Smooth muscle cell (in vitro differentiated cells): ENCODE measurements around the gene IPP. TPM values are rescaled to one million over a fixed set of nuclear protein-coding genes. Genes with fewer than 3 reads are reported as not detected.
A peak's percentile ranks its signal among the peaks of the same experiment; 100 is the strongest.
"Not testable (repeated sequence)": the region's sequence is repeated elsewhere in the genome, so short reads cannot be mapped to it uniquely, and the experiment has no call there.

ENCODE experiments used
- DNase-seq: peaks from one replicate; lab custom pipeline; 2025; ENCODE audit not compliant: unreplicated experiment; lab: John Stamatoyannopoulos, UW
- H2AFZ ChIP-seq: fragments of 200-600 bp; sonication (generic); 2 replicates; pipeline ENCODE4 v1.6.0; 2016; ENCODE audit warnings: antibody characterized with exemption, low read depth, mild to moderate bottlenecking
- H3F3A ChIP-seq: fragments of 200-600 bp; sonication (generic); 2 replicates; pipeline ENCODE4 v1.6.0; 2017; ENCODE audit warnings: antibody characterized with exemption, low read depth
- H3K27ac ChIP-seq: fragments of 200-600 bp; sonication (generic); 2 replicates; pipeline ENCODE4 v1.5.1; 2016; ENCODE audit warnings: low read depth, mild to moderate bottlenecking
- H3K27me3 ChIP-seq: fragments of 200-600 bp; sonication (generic); 2 replicates; pipeline ENCODE4 v1.6.1; 2016; ENCODE audit warnings: low read depth, mild to moderate bottlenecking
- H3K36me3 ChIP-seq: fragments of 200-600 bp; sonication (generic); 2 replicates; pipeline ENCODE4 v1.5.1; 2016; ENCODE audit warnings: low read depth
- H3K4me1 ChIP-seq: fragments of 200-600 bp; sonication (generic); 2 replicates; pipeline ENCODE4 v1.5.1; 2016; ENCODE audit warnings: low read depth
- H3K4me2 ChIP-seq: fragments of 200-600 bp; sonication (generic); 2 replicates; pipeline ENCODE4 v1.6.0; 2016; ENCODE audit warnings: mild to moderate bottlenecking
- H3K4me3 ChIP-seq: fragments of 200-600 bp; sonication (generic); 2 replicates; pipeline ENCODE4 v1.5.1; 2016; ENCODE audit warnings: mild to moderate bottlenecking
- H3K79me2 ChIP-seq: fragments of 200-600 bp; sonication (generic); 2 replicates; pipeline ENCODE4 v1.6.0; 2016; ENCODE audit warnings: low read depth, mild to moderate bottlenecking
- H3K9ac ChIP-seq: fragments of 200-600 bp; sonication (generic); 2 replicates; pipeline ENCODE4 v1.6.0; 2016; ENCODE audit warnings: low read depth
- H3K9me3 ChIP-seq: fragments of 200-600 bp; sonication (generic); replicated peaks from 2 replicates; pipeline ENCODE4 v1.5.1; 2016; ENCODE audit warnings: low read depth
- H4K20me1 ChIP-seq: fragments of 200-600 bp; sonication (generic); 2 replicates; pipeline ENCODE4 v1.6.0; 2016; ENCODE audit warnings: low read depth
- WGBS: methylation state at CpG from one replicate; pipeline ENCODE4 v1.1.7; 2016; ENCODE audit warnings: low lambda C conversion rate; 5-methylcytosine and 5-hydroxymethylcytosine counted together
- polyA plus RNA-seq: library from polyadenylated mRNA; unstranded; fragments of >200 nt; fragmentation: Nextera tagmentation; extraction: Ambion mirVana; gene quantifications from 2 replicates; pipeline ENCODE4 v1.2.1, GENCODE V29; 2016
- total RNA-seq: library from RNA; depleted of rRNA; stranded (reverse); fragments of >200 nt; gene quantifications from 2 replicates; pipeline ENCODE4 v1.2.3, GENCODE V29; 2014
- TF ChIP-seq, protein P1 (sequence below): fragments of 200-600 bp; sonication (generic); IDR thresholded peaks from 2 replicates; pipeline ENCODE4 v1.5.1; 2017; ENCODE audit warnings: borderline replicate concordance, mild to moderate bottlenecking, antibody characterized with exemption; ENCODE audit not compliant: insufficient read depth, poor library complexity, severe bottlenecking

IPP gene
- total and polyA plus RNA-seq, 2 experiments from 2014 or later: 9.9 to 14.8 TPM

DNA sequence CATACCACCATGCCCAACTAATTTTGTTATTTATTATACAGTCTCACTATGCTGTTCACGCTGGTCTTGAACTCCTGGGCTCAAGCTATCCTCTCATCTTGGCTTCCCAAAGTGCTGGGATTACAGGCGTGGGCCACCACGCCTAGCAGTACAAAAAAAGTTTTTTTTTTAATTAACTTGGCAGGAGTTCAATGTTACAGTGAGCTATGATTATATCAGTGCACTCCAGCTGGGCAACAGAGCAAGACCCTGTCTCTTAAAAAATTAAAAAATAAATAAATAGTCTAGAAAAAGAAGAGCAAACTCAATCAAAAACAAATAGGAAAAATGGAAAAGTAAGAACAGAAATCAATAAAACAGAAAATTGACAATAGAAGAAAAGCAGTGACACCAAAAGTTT lies 36.7 kb downstream of the IPP start:
- no peak overlapping the region for H3K9ac ChIP-seq
- no peak for DNase-seq
- no peaks in the 10 kb centered on the region for H3K27me3 ChIP-seq
- H4K20me1 ChIP-seq: no peaks in the 10 kb centered on the region
- TF ChIP-seq, protein P1, sequence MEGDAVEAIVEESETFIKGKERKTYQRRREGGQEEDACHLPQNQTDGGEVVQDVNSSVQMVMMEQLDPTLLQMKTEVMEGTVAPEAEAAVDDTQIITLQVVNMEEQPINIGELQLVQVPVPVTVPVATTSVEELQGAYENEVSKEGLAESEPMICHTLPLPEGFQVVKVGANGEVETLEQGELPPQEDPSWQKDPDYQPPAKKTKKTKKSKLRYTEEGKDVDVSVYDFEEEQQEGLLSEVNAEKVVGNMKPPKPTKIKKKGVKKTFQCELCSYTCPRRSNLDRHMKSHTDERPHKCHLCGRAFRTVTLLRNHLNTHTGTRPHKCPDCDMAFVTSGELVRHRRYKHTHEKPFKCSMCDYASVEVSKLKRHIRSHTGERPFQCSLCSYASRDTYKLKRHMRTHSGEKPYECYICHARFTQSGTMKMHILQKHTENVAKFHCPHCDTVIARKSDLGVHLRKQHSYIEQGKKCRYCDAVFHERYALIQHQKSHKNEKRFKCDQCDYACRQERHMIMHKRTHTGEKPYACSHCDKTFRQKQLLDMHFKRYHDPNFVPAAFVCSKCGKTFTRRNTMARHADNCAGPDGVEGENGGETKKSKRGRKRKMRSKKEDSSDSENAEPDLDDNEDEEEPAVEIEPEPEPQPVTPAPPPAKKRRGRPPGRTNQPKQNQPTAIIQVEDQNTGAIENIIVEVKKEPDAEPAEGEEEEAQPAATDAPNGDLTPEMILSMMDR: no peak
- H3K4me2 ChIP-seq: no peak overlapping the region
- H3K27ac ChIP-seq: no peak overlapping the region
- H3K36me3 ChIP-seq: peaks cover 4% of the 10 kb centered on the region
- H3F3A ChIP-seq: no peaks in the 10 kb centered on the region
- no peaks in the 10 kb centered on the region for H3K4me1 ChIP-seq
- no peaks in the 10 kb centered on the region for H3K9me3 ChIP-seq
- H3K79me2 ChIP-seq: no peaks in the 10 kb centered on the region
- WGBS: 96% methylated on average over 3 of the region's 3 CpGs
- no peak overlapping the region for H3K4me3 ChIP-seq
- no peak overlapping the region for H2AFZ ChIP-seq

DNA sequence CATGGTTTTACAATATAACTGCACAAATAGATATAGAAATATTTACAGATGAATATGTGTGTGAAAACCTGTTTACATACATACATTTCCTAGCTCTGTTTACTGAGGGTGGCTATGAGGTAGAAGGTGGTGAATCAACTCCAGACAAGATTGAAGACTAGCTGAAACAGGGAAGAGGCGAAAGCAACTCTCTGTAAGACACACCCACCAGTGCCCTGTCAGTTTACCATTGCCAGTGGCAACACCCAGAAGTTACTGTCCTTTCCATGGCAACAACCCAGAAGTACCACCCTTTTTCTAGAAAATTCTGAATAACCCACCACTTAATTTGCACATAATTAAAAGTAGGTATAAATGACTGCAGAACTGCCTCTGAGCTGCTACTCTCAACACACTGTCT lies 45.8 kb downstream of the IPP start:
- Histone ChIP-seq H3K9ac (no peak overlapping the region), H3F3A (no peaks in the 10 kb centered on the region), H3K79me2 (no peaks in the 10 kb centered on the region), H4K20me1 (no peaks in the 10 kb centered on the region), H3K9me3 (no peaks in the 10 kb centered on the region), H3K4me2 (no peak overlapping the region), H3K36me3 (no peaks in the 10 kb centered on the region), H3K4me3 (no peak overlapping the region), H3K27ac (no peak overlapping the region), H3K27me3 (no peaks in the 10 kb centered on the region), H3K4me1 (no peaks in the 10 kb centered on the region), H2AFZ (no peak overlapping the region)
- TF ChIP-seq, protein P1: no peak
- WGBS: 95% methylated on average over 1 of the region's 1 CpG
- no peak for DNase-seq

DNA sequence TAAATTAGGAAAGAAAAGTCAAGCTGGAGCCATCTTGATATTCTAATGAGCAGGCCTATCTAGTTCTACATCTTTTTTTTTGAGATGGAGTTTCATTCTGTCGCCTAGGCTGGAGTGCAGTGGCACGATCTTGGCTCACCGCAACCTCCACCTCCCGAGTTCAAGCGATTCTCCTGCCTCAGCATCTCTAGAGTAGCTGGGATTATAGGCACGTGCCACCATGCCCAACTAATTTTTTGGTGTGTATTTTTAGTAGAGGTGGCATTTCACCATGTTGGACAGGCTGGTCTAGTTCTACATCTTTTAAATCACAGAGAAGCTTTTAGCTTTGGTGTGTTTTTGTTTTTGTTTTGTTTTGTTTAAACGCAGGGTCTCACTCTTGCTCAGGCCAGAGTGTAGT lies 55.6 kb downstream of the IPP start:
- Histone ChIP-seq H3F3A (peaks cover 5% of the 10 kb centered on the region), H3K4me1 (no peaks in the 10 kb centered on the region), H3K27ac (peak overlapping the region; percentile 27), H3K9ac (no peak overlapping the region), H3K4me3 (no peak overlapping the region), H3K9me3 (no peaks in the 10 kb centered on the region), H3K36me3 (no peaks in the 10 kb centered on the region), H3K27me3 (no peaks in the 10 kb centered on the region), H2AFZ (no peak overlapping the region), H4K20me1 (no peaks in the 10 kb centered on the region), H3K4me2 (no peak overlapping the region), H3K79me2 (peaks cover 11% of the 10 kb centered on the region)
- DNase-seq: no peak
- 97% methylated on average over 7 of the region's 7 CpGs for WGBS
- TF ChIP-seq, protein P1: no peak

DNA sequence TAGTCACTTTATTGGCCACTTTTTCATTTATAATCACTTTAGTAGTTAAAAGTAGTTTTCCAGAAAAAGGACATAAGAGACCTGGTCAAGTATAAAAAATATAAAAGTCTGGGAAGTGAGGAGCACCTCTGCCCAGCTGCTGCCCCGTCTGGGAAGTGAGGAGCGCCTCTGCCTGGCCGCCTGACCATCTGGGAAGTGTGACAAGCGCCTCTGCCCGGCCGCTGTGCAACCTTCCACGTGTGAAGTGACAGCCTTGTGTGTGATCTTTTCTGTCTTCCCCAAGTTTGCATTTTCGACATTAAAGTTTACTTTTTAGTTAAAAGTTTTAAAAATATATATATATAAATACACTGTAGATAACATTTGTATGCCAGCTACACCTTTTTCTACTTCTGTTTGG lies 56.6 kb downstream of the IPP start:
- not testable (repeated sequence) for H3K9me3 ChIP-seq, H3F3A ChIP-seq, DNase-seq, H3K9ac ChIP-seq, H2AFZ ChIP-seq, H3K27me3 ChIP-seq, H3K4me2 ChIP-seq, H4K20me1 ChIP-seq, H3K4me3 ChIP-seq, H3K36me3 ChIP-seq, H3K4me1 ChIP-seq
- Histone ChIP-seq H3K27ac (peak overlapping the region; percentile 27), H3K79me2 (peaks cover 21% of the 10 kb centered on the region)
- 97% methylated on average over 8 of the region's 8 CpGs for WGBS
